NCI-H524 treated with DMSO at 0.1 percent for 48 hours (cell line): Measurements from ENCODE around the gene GNA15.

ENCODE experiments used
- DNase-seq: peaks from one replicate; lab custom pipeline; 2025; lab: John Stamatoyannopoulos, UW

Gene GNA15

DNA sequence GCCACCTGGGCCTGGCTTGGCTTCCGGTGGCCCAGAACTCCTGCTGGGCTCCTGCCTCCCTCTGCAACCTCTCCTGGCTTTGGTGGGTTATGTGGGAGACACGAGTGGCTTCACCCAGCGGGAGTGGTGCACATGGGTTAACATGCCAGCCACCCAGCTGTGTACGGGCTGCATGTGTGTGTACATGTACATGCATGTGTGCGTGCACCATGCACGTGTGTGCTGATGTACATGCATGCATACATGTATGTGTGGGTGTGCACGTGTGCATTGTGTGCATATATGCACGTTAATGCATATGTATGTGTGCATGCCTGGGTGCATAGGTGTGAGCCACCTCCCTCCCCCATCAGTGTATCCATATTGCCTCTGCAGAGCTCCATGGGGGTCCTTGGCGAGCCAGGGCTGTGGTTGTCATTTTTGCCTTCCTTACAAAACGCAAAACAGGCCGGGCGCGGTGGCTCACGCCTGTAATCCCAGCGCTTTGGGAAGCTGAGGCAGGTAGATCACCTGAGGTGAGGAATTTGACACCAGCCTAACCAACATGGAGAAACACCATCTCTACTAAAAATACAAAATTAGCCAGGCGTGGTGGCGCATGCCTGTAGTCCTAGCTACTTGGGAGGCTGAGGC, 29.2 kb upstream of the GNA15 start:
- DNase-seq: no peak

- no peak for DNase-seq
Observed at GRCh38 chr19:3107658-3108057, 28.2 kb upstream of the GNA15 start.

- peak; percentile 14 for DNase-seq
Observed at GRCh38 chr19:3108775-3109174, 27.1 kb upstream of the GNA15 start.

DNA sequence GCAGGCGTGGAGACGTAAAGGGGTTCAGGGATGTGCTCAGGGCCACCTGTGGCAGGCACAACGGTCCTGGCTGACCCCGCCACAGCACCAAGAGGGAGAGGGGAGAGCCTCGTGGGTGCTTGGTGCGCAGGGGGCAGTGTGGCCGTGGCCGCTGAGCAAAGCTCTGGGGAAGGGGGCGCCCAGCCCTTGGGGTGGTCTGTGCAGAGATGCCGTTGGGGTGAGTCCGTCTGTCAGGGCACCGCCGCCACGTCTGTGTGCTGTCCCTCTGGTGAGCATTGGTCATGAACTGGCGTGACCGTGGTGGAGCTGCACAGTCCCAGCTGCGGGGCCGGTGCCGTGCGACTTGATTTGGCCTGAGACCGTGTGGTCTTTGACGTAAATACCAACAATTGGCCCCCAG, 26.3 kb upstream of the GNA15 start:
- DNase-seq: no peak

- no peak for DNase-seq
Observed at GRCh38 chr19:3110126-3110825, 25.6 kb upstream of the GNA15 start.

GRCh38 chr19:3111586-3112247, 24.1 kb upstream of the GNA15 start:
- DNase-seq: no peak

DNA sequence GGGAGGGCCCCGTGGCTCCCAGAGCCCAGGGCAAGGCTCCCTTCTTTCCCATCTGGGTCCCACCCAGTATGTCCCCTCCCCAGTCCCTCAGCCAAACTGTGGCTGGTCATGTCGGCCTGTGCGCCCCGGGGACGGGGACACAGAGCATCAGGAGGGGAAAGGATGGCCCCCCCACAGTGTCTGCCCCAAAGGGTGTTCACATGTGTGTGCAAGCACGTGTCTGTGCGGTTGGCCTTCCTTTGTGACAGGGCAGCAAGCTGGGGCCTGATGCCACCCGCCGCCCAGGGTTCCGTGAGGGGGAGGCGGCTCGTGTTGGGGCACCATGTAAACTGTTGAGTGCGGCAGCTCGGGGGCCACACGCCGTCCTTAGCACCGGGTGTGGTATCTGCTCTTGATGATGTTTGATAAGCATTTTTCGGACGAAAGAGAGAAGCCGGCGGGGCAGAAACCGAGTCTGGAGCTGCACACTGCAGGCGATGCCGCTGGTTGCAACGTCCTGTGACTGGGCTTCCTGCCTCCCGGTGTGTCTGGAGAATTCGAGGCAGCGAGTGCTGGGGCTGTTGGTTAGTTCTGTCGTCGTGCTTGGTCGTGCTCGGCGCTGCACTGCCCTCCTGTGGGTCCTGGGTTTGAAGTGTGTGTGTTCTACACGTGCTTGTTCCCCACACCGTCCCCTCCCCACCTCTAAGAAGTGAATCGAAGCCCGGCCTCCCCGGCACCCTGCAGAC, 23.3 kb upstream of the GNA15 start:
- DNase-seq: no peak

- DNase-seq: no peak
Observed at GRCh38 chr19:3113100-3114017, 22.5 kb upstream of the GNA15 start.

DNA sequence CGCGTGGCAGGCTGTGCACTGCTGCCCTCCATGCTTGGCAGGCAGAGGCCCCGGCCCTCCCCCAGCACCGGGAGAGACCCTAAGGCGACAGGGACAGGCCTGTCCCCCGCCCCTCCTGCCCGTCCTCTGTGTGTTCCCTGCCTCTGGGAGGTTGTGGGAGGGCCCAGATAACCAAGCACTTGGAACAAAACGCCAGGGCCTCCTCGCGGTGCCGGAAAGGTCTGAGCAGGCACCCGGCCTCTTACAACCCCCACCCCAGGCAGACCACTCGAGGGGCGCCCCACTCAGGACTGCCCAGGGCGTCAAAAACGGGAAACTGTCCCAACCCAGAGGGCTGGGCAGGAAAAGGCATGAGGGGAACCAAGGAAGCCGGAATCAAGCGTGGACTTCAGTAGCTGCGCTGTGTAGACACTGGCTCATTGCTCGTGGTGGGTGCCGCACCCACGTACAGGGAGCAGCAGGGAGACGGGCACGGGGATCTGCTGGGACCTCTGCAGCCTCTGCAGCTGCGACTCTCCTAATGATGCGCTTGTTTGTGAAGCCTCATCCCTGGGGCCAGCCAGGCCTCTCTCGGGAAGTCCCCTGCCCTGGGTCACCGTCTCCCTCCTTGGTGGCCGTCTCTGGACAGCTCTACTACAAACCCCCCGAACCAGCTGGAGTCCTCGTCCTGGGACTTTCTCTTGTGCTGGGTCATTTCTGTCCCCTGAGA, 21.7 kb upstream of the GNA15 start:
- no peak for DNase-seq

DNA sequence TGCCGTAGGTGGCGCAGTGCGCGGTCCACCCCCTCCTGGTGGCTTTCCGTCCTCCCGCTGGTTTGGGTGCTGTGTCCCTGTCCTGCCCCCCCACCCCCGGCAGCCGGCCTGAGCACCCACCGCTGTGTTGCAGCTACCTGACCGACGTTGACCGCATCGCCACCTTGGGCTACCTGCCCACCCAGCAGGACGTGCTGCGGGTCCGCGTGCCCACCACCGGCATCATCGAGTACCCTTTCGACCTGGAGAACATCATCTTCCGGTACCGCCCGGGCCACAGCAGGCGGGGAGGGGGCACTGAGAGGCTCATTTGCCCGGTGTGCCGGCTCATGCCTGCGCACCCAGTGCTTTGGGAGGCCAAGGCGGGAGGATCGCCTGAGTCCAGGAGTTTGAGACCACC, 21.0 kb upstream of the GNA15 start:
- DNase-seq: no peak

GRCh38 chr19:3115411-3115810, 20.4 kb upstream of the GNA15 start:
- DNase-seq: no peak

DNA sequence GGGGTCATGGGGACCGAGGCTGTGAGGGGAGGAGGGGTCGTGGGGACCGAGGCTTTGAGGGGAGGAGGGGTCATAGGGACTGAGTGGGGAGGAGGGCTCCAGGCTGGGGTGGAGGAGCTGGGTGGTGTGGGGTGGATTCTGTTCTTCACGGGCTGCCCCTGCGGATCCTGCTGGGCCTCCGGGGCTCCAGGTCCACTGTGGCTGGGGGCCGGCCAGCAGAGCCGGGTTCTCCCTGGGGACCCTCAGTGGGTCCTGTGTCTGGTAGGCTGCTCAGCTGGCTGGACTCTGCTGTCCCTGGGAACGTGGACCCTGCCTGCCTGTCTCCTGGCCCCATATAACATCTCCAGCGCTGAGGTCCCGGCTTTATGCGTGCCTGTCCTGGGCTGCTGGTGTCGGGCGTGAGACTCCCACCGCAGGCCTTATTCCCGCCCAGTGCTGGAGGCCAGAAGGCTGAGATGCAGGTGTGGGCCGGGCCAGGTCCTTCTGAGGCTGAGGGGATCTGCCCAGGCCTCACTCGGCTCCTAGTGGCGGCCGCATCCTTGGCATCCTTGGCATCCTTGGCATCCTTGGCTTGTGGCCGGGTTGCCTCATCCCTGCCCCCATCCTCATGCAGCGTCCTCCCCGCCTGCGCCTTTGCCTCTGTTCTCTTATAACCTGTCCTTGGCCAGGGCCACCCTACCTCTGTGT, 19.8 kb upstream of the GNA15 start:
- DNase-seq: no peak

GRCh38 chr19:3116621-3117020, 19.2 kb upstream of the GNA15 start:
- no peak for DNase-seq

DNA sequence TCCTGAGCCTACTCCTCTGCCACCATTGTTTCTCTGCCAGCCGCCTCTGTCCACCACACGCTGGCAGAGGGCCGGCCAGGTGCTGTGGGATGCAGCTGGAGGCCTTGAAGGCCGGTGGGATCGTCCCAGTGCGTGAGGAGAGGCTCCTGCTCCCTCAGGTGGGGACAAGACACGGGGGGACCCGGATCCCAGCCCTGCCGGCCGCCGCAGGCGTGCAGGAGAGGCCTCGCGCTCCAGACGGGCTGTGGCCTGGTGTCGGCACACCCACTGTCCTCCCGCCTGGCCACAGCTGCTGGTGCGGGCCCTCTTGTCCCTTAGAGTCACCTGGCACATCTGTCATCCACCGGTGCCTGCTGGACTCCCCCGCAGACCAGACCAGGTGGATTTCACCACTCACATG, 18.1 kb upstream of the GNA15 start:
- no peak for DNase-seq

DNA sequence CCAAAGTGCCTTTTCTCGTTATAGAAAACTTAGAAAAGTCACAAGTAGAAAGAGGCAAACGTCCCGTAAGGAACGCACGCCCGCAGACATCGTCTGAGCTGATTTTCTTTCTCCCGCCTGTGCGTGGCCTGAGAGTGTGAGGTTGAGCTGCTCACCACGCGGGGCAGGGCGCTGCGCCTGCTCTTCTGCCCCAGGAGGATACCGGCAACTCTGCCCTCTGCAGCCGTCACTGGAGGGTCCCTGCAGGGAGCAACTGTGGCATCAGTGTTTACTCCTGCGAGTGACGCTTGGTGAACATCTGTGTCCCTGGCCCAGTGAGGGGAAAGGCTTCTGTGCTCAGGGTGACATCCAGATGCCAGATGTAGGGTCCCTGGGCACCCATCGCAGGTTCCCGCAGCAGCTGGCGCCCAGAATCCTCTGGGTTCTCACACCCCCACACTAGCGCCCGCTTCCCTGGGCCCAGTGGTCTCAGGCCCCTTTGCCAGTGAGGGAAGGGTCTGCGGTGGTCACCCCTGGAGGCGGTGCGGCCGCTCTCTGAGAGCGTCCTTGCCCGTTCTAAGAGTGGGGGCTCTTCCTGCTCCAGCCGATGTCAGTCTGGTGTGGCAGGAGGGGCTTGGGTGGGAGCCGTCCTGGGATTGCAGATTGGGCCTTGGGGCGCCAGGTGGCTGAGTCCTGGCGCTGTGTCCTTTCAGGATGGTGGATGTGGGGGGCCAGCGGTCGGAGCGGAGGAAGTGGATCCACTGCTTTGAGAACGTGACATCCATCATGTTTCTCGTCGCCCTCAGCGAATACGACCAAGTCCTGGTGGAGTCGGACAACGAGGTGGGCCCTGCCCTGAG, 17.4 kb upstream of the GNA15 start:
- DNase-seq: no peak

GRCh38 chr19:3119071-3119595, 16.7 kb upstream of the GNA15 start:
- no peak for DNase-seq

- DNase-seq: no peak
Observed at GRCh38 chr19:3119693-3120380, 16.0 kb upstream of the GNA15 start.

- no peak for DNase-seq
Observed at GRCh38 chr19:3120611-3121276, 15.1 kb upstream of the GNA15 start.
